Astrocyte (in vitro differentiated cells and primary cell): ENCODE measurements around the gene EML6.

Source experiments
- EZH2 ChIP-seq: IDR thresholded peaks from 2 replicates; pipeline ENCODE4 v1.6.1; 2012; ENCODE audit warnings: mild to moderate bottlenecking, low read length, inconsistent platforms; ENCODE audit not compliant: insufficient read depth
- TF ChIP-seq, protein P1 (sequence below): IDR thresholded peaks from 2 replicates; pipeline ENCODE4 v1.5.1; 2011; ENCODE audit warnings: low read depth, mild to moderate bottlenecking, inconsistent platforms, low read length, moderate library complexity; ENCODE audit not compliant: insufficient read depth

DNA sequence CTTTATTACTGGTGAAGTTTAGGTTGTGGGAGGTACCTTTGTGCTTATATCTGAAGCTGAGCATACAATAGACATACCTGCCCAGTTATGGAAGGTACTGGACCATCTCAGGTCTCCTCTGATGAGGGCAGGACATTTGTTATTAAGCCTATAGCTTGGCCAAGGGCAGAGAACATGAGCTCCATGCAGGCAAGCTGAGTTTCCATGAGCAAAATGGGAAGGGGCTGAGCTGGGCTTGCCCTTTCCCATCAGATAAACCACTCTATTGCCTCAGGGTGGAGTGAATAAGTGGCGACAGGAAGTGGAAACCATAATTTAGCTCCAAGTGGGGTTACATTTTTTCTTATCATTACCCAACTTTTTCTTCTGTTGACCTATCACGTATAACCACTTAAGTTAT, 39.9 kb upstream of the EML6 start:
- TF ChIP-seq, protein P1, sequence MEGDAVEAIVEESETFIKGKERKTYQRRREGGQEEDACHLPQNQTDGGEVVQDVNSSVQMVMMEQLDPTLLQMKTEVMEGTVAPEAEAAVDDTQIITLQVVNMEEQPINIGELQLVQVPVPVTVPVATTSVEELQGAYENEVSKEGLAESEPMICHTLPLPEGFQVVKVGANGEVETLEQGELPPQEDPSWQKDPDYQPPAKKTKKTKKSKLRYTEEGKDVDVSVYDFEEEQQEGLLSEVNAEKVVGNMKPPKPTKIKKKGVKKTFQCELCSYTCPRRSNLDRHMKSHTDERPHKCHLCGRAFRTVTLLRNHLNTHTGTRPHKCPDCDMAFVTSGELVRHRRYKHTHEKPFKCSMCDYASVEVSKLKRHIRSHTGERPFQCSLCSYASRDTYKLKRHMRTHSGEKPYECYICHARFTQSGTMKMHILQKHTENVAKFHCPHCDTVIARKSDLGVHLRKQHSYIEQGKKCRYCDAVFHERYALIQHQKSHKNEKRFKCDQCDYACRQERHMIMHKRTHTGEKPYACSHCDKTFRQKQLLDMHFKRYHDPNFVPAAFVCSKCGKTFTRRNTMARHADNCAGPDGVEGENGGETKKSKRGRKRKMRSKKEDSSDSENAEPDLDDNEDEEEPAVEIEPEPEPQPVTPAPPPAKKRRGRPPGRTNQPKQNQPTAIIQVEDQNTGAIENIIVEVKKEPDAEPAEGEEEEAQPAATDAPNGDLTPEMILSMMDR = no peak
- TF ChIP-seq EZH2 = no peak
